HUES6 (cell line): ENCODE data around the gene C17orf100.
"Not testable (repeated sequence)": the region's sequence is repeated elsewhere in the genome, so short reads cannot be mapped to it uniquely, and the experiment has no call there.

Experiments used
- H3K27ac ChIP-seq: 2 replicates; pipeline ENCODE4 v1.7.0; 2013; ENCODE audit warnings: low read depth, mild to moderate bottlenecking, low read length, inconsistent platforms
- H3K27me3 ChIP-seq: 2 replicates; pipeline ENCODE4 v1.6.1; 2013; ENCODE audit warnings: low read length; ENCODE audit not compliant: control insufficient read depth, insufficient read depth
- H3K36me3 ChIP-seq: 2 replicates; pipeline ENCODE4 v1.6.1; 2013; ENCODE audit warnings: low read length; ENCODE audit not compliant: control insufficient read depth, insufficient read depth
- H3K4me1 ChIP-seq: 2 replicates; pipeline ENCODE4 v1.6.1; 2013; ENCODE audit warnings: low read length; ENCODE audit not compliant: control insufficient read depth, insufficient read depth
- H3K4me3 ChIP-seq: 2 replicates; pipeline ENCODE4 v1.5.1; 2013; ENCODE audit warnings: low read depth, low read length
- H3K9ac ChIP-seq: one replicate; pipeline ENCODE4 v1.6.1; 2013; ENCODE audit warnings: mild to moderate bottlenecking, low read length
- H3K9me3 ChIP-seq: 2 replicates; pipeline ENCODE4 v1.6.1; 2013; ENCODE audit warnings: low read depth, low read length; ENCODE audit not compliant: control insufficient read depth, insufficient read depth

C17orf100 gene

GRCh38 chr17:6658411-6658810, 6.8 kb downstream of the C17orf100 start:
- H3K36me3 ChIP-seq, H3K27ac ChIP-seq, H3K9me3 ChIP-seq, H3K4me3 ChIP-seq, H3K9ac ChIP-seq: not testable (repeated sequence)
- H3K4me1 ChIP-seq = peaks cover 16% of the 10 kb centered on the region; the same call in 1 of the 2 replicates
- peaks cover 64% of the 10 kb centered on the region for H3K27me3 ChIP-seq

- Histone ChIP-seq H3K4me3 (no peak overlapping the region), H3K27me3 (peaks cover 47% of the 10 kb centered on the region), H3K4me1 (peaks cover 1% of the 10 kb centered on the region; the same call in 1 of the 2 replicates), H3K27ac (no peak overlapping the region), H3K9me3 (no peaks in the 10 kb centered on the region), H3K36me3 (no peaks in the 10 kb centered on the region), H3K9ac (no peak overlapping the region)
These were observed 8.5 kb downstream of the C17orf100 start for GRCh38 chr17:6660101-6660500.

- Histone ChIP-seq H3K4me3 (no peak overlapping the region), H3K36me3 (no peaks in the 10 kb centered on the region), H3K4me1 (no peaks in the 10 kb centered on the region), H3K27me3 (peaks cover 43% of the 10 kb centered on the region), H3K27ac (no peak overlapping the region), H3K9me3 (no peaks in the 10 kb centered on the region), H3K9ac (no peak overlapping the region)
These were observed 9.4 kb downstream of the C17orf100 start for GRCh38 chr17:6660805-6661463.

GRCh38 chr17:6661464-6661848, 9.9 kb downstream of the C17orf100 start:
- no peak overlapping the region for H3K27ac ChIP-seq

GRCh38 chr17:6663200-6663599, 11.6 kb downstream of the C17orf100 start:
- H3K9ac ChIP-seq, H3K27ac ChIP-seq, H3K4me1 ChIP-seq, H3K9me3 ChIP-seq, H3K4me3 ChIP-seq, H3K36me3 ChIP-seq: not testable (repeated sequence)
- peaks cover 21% of the 10 kb centered on the region for H3K27me3 ChIP-seq

More at GRCh38 chr17:6661464-6661848, 9.9 kb downstream of the C17orf100 start:
- Histone ChIP-seq H3K9me3 (no peaks in the 10 kb centered on the region), H3K27me3 (peaks cover 38% of the 10 kb centered on the region), H3K36me3 (no peaks in the 10 kb centered on the region), H3K4me3 (no peak overlapping the region), H3K4me1 (no peaks in the 10 kb centered on the region), H3K9ac (no peak overlapping the region)

- Histone ChIP-seq H3K27me3 (peaks cover 4% of the 10 kb centered on the region; the same call in 1 of the 2 replicates), H3K9ac (no peak overlapping the region), H3K4me1 (no peaks in the 10 kb centered on the region), H3K4me3 (no peak overlapping the region), H3K27ac (no peak overlapping the region), H3K36me3 (no peaks in the 10 kb centered on the region), H3K9me3 (no peaks in the 10 kb centered on the region)
These were observed 14.5 kb downstream of the C17orf100 start for GRCh38 chr17:6666077-6666521.

- Histone ChIP-seq H3K27ac (no peak overlapping the region), H3K36me3 (no peaks in the 10 kb centered on the region), H3K9ac (no peak overlapping the region), H3K27me3 (peaks cover 4% of the 10 kb centered on the region; the same call in 1 of the 2 replicates), H3K4me1 (no peaks in the 10 kb centered on the region), H3K4me3 (no peak overlapping the region), H3K9me3 (no peaks in the 10 kb centered on the region)
These were observed 15.0 kb downstream of the C17orf100 start for GRCh38 chr17:6666557-6666956.

- no peaks in the 10 kb centered on the region for H3K36me3 ChIP-seq
- H3K27ac ChIP-seq = no peak overlapping the region
- peaks cover 4% of the 10 kb centered on the region; the same call in 1 of the 2 replicates for H3K27me3 ChIP-seq
- H3K9ac ChIP-seq = no peak overlapping the region
- H3K4me3 ChIP-seq = no peak overlapping the region
- H3K4me1 ChIP-seq = no peaks in the 10 kb centered on the region
- no peaks in the 10 kb centered on the region for H3K9me3 ChIP-seq
These were observed 16.0 kb downstream of the C17orf100 start for GRCh38 chr17:6667516-6667915.

GRCh38 chr17:6668219-6668618, 16.7 kb downstream of the C17orf100 start:
- no peak overlapping the region for H3K4me3 ChIP-seq
- H3K9me3 ChIP-seq = no peaks in the 10 kb centered on the region
- no peak overlapping the region for H3K27ac ChIP-seq
- H3K9ac ChIP-seq = no peak overlapping the region
- peaks cover 4% of the 10 kb centered on the region; the same call in 1 of the 2 replicates for H3K27me3 ChIP-seq
- no peaks in the 10 kb centered on the region for H3K36me3 ChIP-seq
- H3K4me1 ChIP-seq = no peaks in the 10 kb centered on the region

- peaks cover 4% of the 10 kb centered on the region; the same call in 1 of the 2 replicates for H3K27me3 ChIP-seq
- H3K27ac ChIP-seq = no peak overlapping the region
- no peaks in the 10 kb centered on the region for H3K9me3 ChIP-seq
- H3K4me3 ChIP-seq = no peak overlapping the region
- H3K36me3 ChIP-seq = no peaks in the 10 kb centered on the region
- no peaks in the 10 kb centered on the region for H3K4me1 ChIP-seq
- no peak overlapping the region for H3K9ac ChIP-seq
These were observed 17.3 kb downstream of the C17orf100 start for GRCh38 chr17:6668727-6669425.

GRCh38 chr17:6669479-6670212, 18.1 kb downstream of the C17orf100 start:
- Histone ChIP-seq H3K4me1 (no peaks in the 10 kb centered on the region), H3K9ac (no peak overlapping the region), H3K27ac (no peak overlapping the region), H3K9me3 (no peaks in the 10 kb centered on the region), H3K36me3 (no peaks in the 10 kb centered on the region), H3K27me3 (peaks cover 4% of the 10 kb centered on the region; the same call in 1 of the 2 replicates), H3K4me3 (no peak overlapping the region)
